ENCODE data around the gene WWC1. TPM values are rescaled to one million over a fixed set of nuclear protein-coding genes. Genes with fewer than 3 reads are reported as not detected.
A peak's percentile ranks its signal among the peaks of the same experiment; 100 is the strongest.

The WWC1 gene
- total and polyA plus RNA-seq, 9 of the 15 experiments (the other 6 are each of a cell fraction or from before 2014, with no cell fraction given), result under 0.01 to 0.54 (median 0.42) TPM; not detected in 6

- TF ChIP-seq TFAP4 (CRISPR knock-in tag; IDR thresholded peaks at IDR 0.05; ENCODE audit: borderline replicate concordance), result peak; percentile 79
- TF ChIP-seq SMC3 (conservative IDR thresholded peaks at IDR 0.05; ENCODE audit: insufficient read depth, low read depth, low read length), result peak; percentile 83
- TF ChIP-seq HNRNPL (IDR thresholded peaks at IDR 0.05; ENCODE audit: low read depth, low read length), result no peak
These were observed 22.2 kb upstream of the WWC1 start (continued) for GRCh38 chr5:168268949-168269936.

GRCh38 chr5:168269937-168270330, 21.5 kb upstream of the WWC1 start:
- Histone ChIP-seq H3K4me3 (no peak overlapping the region), H3K27me3 (ENCODE audit: control insufficient read depth in 2 of 2, insufficient read depth in 2 of 2, low read length in 2 of 2) (peaks cover 2 to 18% of the 10 kb centered on the region in 2 experiments; a peak in 3 of 5 replicates), H3K9me1 (ENCODE audit: control insufficient read depth, insufficient read depth, low read length) (no peaks in the 10 kb centered on the region), H2AFZ (ENCODE audit: low read depth, low read length) (no peak overlapping the region), H3K79me2 (ENCODE audit: control insufficient read depth, insufficient read depth, low read length) (no peaks in the 10 kb centered on the region), H3K4me2 (ENCODE audit: insufficient read depth, low read length) (no peak overlapping the region), H4K20me1 (replicated peaks; ENCODE audit: control insufficient read depth, insufficient read depth, low read length) (0 out of 2 replicates have a peak, but pooled peaks cover 6% of the 10 kb centered on the region), H3K4me1 (replicated peaks in 1 of 2; ENCODE audit: control insufficient read depth in 2 of 2, insufficient read depth in 2 of 2, low read length in 2 of 2) (peaks cover 0 to 5% of the 10 kb centered on the region in 2 experiments; a peak in 2 of 5 replicates), H3K27ac (ENCODE audit: extremely low read depth, low read depth, low read length) (no peak overlapping the region), H3K9ac (ENCODE audit: insufficient read depth in 1 of 2, low read depth in 2 of 2, low read length in 2 of 2) (no peak overlapping the region), H3K36me3 (ENCODE audit: control insufficient read depth, insufficient read depth, low read length) (no peaks in the 10 kb centered on the region), H3K9me3 (replicated peaks; ENCODE audit: control insufficient read depth, insufficient read depth, low read depth, low read length) (no peaks in the 10 kb centered on the region)
- BruUV-seq (replicated peaks), result no TSS peak
- DNase-seq (ENCODE audit: extremely low read depth in 1 of 4, low spot score in 3 of 4) (peak in 3 of 4 experiments; percentile 15 to 38 (median 29)), ATAC-seq (peak; percentile 53), FAIRE-seq (no peak)
- 20% methylated on average over 3 of the region's 3 CpGs for WGBS (ENCODE audit: insufficient coverage, low coverage, missing lambda C conversion rate)
- CTCF ChIA-PET (ENCODE audit: low intra/inter-chr PET ratio), result interaction anchor here (0.6 to 1.8 kb wide), 3 partner anchors 112 to 1032 kb away, joined by 3 to 11 read pairs (median 5); no protein-coding TSS in a partner anchor
- in situ Hi-C loops (cut with MboI), result loop anchor here (10.0 to 25.0 kb wide), 2 partner anchors 165 to 392 kb away; no protein-coding TSS in a partner anchor
- POLR2A ChIA-PET, result no interaction called here
- intact Hi-C loops (cut with micrococcal nuclease), result loop anchor here (2.0 to 10.0 kb wide), 3 partner anchors 155 to 407 kb away; no protein-coding TSS in a partner anchor
- TF ChIP-seq SETDB1 (IDR thresholded peaks at IDR 0.05; ENCODE audit: low read length), result no peak
- no peak for TF ChIP-seq HSF4 (CRISPR knock-in tag; IDR thresholded peaks at IDR 0.05; ENCODE audit: borderline replicate concordance)
- TF ChIP-seq PTRF (tag; IDR thresholded peaks at IDR 0.05), result no peak
- no peak for TF ChIP-seq ZNF77 (CRISPR knock-in tag; IDR thresholded peaks at IDR 0.05)
- no peak for TF ChIP-seq CREB1 (IDR thresholded peaks at IDR 0.05)
- TF ChIP-seq CREB1 (CRISPR knock-in tag; IDR thresholded peaks at IDR 0.05), result no peak
- TF ChIP-seq TEAD4 (IDR thresholded peaks at IDR 0.05; ENCODE audit: low read length), result peak; percentile 40; the same call in 1 of the 2 replicates
- no peak for TF ChIP-seq TEAD4 (CRISPR knock-in tag; IDR thresholded peaks at IDR 0.05; ENCODE audit: borderline replicate concordance)
- peak; percentile 24; the same call in 1 of the 2 replicates for TF ChIP-seq TCF3 (CRISPR knock-in tag; IDR thresholded peaks at IDR 0.05)
- no peak for TF ChIP-seq MECOM (CRISPR knock-in tag; IDR thresholded peaks at IDR 0.05)
- no peak for TF ChIP-seq NEUROD1 (IDR thresholded peaks at IDR 0.05; ENCODE audit: borderline replicate concordance, low read depth, low read length, partially characterized antibody)
- no peak for TF ChIP-seq RBM22 (IDR thresholded peaks at IDR 0.05; ENCODE audit: low read depth, low read length, poor library complexity, severe bottlenecking)
- no peak for TF ChIP-seq SAP30 (IDR thresholded peaks at IDR 0.05; ENCODE audit: borderline replicate concordance, insufficient read depth, low read depth, low read length, poor library complexity, severe bottlenecking)
- no peak for TF ChIP-seq ELF1 (tag; IDR thresholded peaks at IDR 0.05)
- TF ChIP-seq ZNF174 (CRISPR knock-in tag; IDR thresholded peaks at IDR 0.05), result no peak
- no peak for TF ChIP-seq NFYB (IDR thresholded peaks at IDR 0.05; ENCODE audit: extremely low read depth, insufficient read length)
- peak; percentile 45 for TF ChIP-seq CBFA2T2 (conservative IDR thresholded peaks at IDR 0.05)
- TF ChIP-seq TAL1 (IDR thresholded peaks at IDR 0.05), result peak; percentile 50; the same call in 1 of the 2 replicates

Data from K562 (cell line).